ENCODE measurements around the gene C12orf75. TPM values are rescaled to one million over a fixed set of nuclear protein-coding genes. Genes with fewer than 3 reads are reported as not detected.

Gene C12orf75
- total RNA-seq, 1 donor from 2014 or later: 131 TPM

DNA sequence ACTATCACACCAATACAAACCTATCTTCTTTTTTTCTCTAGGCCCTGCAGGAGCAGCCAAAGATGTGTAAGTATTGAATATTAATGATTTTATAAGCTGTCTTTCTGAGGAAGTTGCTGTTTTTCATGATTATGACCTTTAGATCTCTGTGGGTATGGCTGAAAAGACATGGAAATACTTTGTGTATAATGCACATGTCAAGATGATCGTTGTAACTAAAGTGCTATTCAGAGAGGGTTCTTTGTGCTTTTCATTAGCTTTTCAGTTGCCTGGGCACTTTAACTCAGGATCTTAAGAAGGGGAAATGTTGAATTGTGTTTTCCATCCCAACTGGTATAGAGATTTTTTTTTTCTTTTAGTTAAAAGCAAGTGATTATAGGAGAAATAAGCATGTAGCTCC is 18.1 kb downstream of the C12orf75 start:
- Histone ChIP-seq H3K4me1 (peaks cover 18% of the 10 kb centered on the region), H3K4me3 (no peak overlapping the region), H3K27ac (no peak overlapping the region), H3K27me3 (no peaks in the 10 kb centered on the region), H3K36me3 (no peaks in the 10 kb centered on the region), H3K9me3 (no peaks in the 10 kb centered on the region)
- DNase-seq (ENCODE audit: extremely low spot score in 2 of 2): no peak
- TF ChIP-seq, protein P1, sequence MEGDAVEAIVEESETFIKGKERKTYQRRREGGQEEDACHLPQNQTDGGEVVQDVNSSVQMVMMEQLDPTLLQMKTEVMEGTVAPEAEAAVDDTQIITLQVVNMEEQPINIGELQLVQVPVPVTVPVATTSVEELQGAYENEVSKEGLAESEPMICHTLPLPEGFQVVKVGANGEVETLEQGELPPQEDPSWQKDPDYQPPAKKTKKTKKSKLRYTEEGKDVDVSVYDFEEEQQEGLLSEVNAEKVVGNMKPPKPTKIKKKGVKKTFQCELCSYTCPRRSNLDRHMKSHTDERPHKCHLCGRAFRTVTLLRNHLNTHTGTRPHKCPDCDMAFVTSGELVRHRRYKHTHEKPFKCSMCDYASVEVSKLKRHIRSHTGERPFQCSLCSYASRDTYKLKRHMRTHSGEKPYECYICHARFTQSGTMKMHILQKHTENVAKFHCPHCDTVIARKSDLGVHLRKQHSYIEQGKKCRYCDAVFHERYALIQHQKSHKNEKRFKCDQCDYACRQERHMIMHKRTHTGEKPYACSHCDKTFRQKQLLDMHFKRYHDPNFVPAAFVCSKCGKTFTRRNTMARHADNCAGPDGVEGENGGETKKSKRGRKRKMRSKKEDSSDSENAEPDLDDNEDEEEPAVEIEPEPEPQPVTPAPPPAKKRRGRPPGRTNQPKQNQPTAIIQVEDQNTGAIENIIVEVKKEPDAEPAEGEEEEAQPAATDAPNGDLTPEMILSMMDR (IDR thresholded peaks at IDR 0.05): no peak
- intact Hi-C loops (cut with DNase I): no loop called here

DNA sequence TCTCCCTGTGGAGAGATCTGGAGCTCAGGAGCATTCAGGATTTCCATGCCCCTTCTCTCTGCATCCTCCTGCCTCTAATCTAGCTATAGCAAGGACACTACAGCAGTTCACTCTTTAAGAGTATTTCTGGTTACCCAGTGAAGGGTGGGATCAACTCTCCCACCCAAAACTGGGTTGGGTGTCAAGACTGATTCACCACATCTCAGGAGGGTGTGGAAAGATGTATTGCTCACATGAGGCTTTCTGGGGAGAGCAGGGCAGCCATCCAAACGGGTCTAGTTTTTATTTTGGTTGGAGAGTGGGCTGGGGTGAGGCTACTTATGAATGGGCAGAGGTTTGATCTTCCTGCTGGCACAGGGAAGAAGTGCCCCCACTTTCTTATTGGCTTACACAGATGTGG is 18.6 kb downstream of the C12orf75 start:
- no peak for DNase-seq (ENCODE audit: extremely low spot score in 2 of 2)
- H3K27ac ChIP-seq: no peak overlapping the region
- H3K4me3 ChIP-seq: no peak overlapping the region
- H3K27me3 ChIP-seq: no peaks in the 10 kb centered on the region
- no peak for TF ChIP-seq POLR2A (IDR thresholded peaks at IDR 0.05)
- no peak for TF ChIP-seq POLR2AphosphoS5 (IDR thresholded peaks at IDR 0.05; ENCODE audit: insufficient read depth in 1 of 2, low read depth in 1 of 2)
- TF ChIP-seq, protein P1 (IDR thresholded peaks at IDR 0.05): no peak
- H3K9me3 ChIP-seq: no peaks in the 10 kb centered on the region
- peaks cover 18% of the 10 kb centered on the region for H3K4me1 ChIP-seq
- intact Hi-C loops (cut with DNase I): no loop called here
- H3K36me3 ChIP-seq: no peaks in the 10 kb centered on the region

- no peaks in the 10 kb centered on the region for H3K36me3 ChIP-seq
- H3K9me3 ChIP-seq: no peaks in the 10 kb centered on the region
- intact Hi-C loops (cut with DNase I): no loop called here
- H3K4me3 ChIP-seq: no peak overlapping the region
- no peak overlapping the region for H3K27ac ChIP-seq
- no peak for DNase-seq (ENCODE audit: extremely low spot score in 2 of 2)
- H3K4me1 ChIP-seq: peaks cover 18% of the 10 kb centered on the region
- TF ChIP-seq, protein P1 (IDR thresholded peaks at IDR 0.05): no peak
- TF ChIP-seq POLR2AphosphoS5 (IDR thresholded peaks at IDR 0.05; ENCODE audit: insufficient read depth in 1 of 2, low read depth in 1 of 2): no peak
- no peak for TF ChIP-seq POLR2A (IDR thresholded peaks at IDR 0.05)
- no peaks in the 10 kb centered on the region for H3K27me3 ChIP-seq
Observed at GRCh38 chr12:105351523-105351922, 21.0 kb downstream of the C12orf75 start.

DNA sequence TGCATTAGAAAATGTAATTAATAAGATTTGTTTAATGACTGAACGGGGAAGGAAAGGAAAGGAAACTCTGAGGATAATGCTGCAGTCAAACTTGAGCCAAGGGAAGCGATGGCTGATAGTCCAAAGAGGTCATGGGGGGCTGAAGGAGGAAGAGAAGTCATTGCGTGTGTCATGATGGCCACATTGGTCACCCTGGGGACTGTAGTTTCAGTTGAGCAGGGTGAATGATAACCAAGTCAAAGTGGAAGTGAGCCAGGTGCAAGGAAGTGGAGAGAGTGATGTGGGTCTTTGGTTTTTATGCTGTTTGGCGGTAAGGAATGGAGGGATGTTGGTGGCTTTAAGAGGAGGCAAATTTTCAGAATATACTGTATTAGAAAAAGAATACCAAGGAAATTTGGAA is 21.6 kb downstream of the C12orf75 start:
- no peak for DNase-seq (ENCODE audit: extremely low spot score in 2 of 2)
- Histone ChIP-seq H3K27ac (no peak overlapping the region), H3K27me3 (no peaks in the 10 kb centered on the region), H3K4me3 (no peak overlapping the region), H3K9me3 (no peaks in the 10 kb centered on the region), H3K4me1 (peaks cover 21% of the 10 kb centered on the region), H3K36me3 (no peaks in the 10 kb centered on the region)
- TF ChIP-seq POLR2AphosphoS5 (IDR thresholded peaks at IDR 0.05; ENCODE audit: insufficient read depth in 1 of 2, low read depth in 1 of 2) (no peak), POLR2A (IDR thresholded peaks at IDR 0.05) (no peak)
- TF ChIP-seq, protein P1 (IDR thresholded peaks at IDR 0.05): no peak
- intact Hi-C loops (cut with DNase I): no loop called here

- H3K4me1 ChIP-seq: peaks cover 23% of the 10 kb centered on the region
- H3K4me3 ChIP-seq: no peak overlapping the region
- H3K27ac ChIP-seq: peak overlapping the region; percentile 24
- intact Hi-C loops (cut with DNase I): no loop called here
- H3K9me3 ChIP-seq: no peaks in the 10 kb centered on the region
- no peaks in the 10 kb centered on the region for H3K36me3 ChIP-seq
- no peaks in the 10 kb centered on the region for H3K27me3 ChIP-seq
- DNase-seq (ENCODE audit: extremely low spot score in 2 of 2): no peak
- TF ChIP-seq POLR2AphosphoS5 (IDR thresholded peaks at IDR 0.05; ENCODE audit: insufficient read depth in 1 of 2, low read depth in 1 of 2) (peak in 1 of 2 donors; percentile 30), POLR2A (IDR thresholded peaks at IDR 0.05) (no peak)
- TF ChIP-seq, protein P1 (IDR thresholded peaks at IDR 0.05): no peak
Observed at GRCh38 chr12:105352940-105353635, 22.6 kb downstream of the C12orf75 start.
